Measurements from ENCODE around the gene PSMD5. TPM values are rescaled to one million over a fixed set of nuclear protein-coding genes. Genes with fewer than 3 reads are reported as not detected.

The PSMD5 gene
- total and polyA plus RNA-seq, 9 of the 15 experiments (the other 6 are each of a cell fraction or from before 2014, with no cell fraction given) = 46.4 to 148 (median 76.3) TPM

DNA sequence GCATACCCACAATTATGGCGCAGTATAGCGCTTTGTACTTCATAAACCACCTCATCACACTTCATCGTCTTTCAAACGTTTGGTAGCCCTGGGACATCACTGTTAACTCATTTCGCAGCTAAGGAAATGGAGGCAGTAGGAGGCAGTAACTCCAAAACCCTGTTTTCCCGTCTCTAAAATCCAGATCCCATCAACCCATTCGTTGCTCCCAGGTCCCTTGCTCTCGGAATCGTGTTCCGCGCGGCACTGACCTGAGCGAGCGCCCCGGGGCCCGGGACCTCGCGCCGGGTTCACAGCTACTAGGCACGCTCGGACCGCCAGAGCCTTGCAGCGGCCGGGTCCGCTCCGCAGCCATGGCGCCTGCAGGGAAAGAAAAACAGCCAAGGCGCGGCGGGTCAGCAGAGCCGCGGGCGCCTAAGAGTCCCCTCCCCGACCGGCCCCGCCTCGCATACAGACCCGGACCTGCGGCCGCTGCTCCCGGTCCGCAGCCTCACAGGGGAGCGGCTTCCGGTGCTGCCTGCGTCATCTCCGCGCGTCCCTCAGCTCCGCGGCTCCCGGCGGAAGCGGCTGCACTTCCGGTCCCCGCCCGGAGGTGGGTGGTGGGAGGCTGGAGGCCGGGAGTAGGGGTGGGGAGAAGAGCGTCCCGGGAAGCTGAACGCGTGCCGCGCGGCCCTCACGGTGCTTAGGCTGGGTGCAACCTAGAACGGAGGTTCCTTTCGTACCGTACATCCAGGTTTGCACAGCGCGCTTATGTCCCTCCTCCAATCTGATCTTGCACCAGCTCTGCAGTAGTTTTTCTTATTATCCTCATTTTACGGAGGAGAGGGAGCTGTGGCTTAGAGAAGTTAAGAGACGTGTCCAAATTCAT lies 49.6 kb downstream of the PSMD5 start, which contains the start of gene FBXW2 (continued):
- TF ChIP-seq CREB3 (tag; conservative IDR thresholded peaks at IDR 0.05; ENCODE audit: low read depth) = no peak
- TF ChIP-seq ZNF347 (CRISPR knock-in tag; IDR thresholded peaks at IDR 0.05; ENCODE audit: low read depth) = no peak
- TF ChIP-seq SRSF3 (IDR thresholded peaks at IDR 0.05; ENCODE audit: insufficient read depth, low read length) = no peak
- peak; percentile 68; the same call in 1 of the 2 replicates for TF ChIP-seq HLTF (IDR thresholded peaks at IDR 0.05)
- no peak for TF ChIP-seq STAG1 (CRISPR knock-in tag; IDR thresholded peaks at IDR 0.05; ENCODE audit: borderline replicate concordance)
- no peak; the same call in 1 of the 2 replicates for TF ChIP-seq CC2D1A (IDR thresholded peaks at IDR 0.05)
- TF ChIP-seq ZNF184 (CRISPR knock-in tag; IDR thresholded peaks at IDR 0.05) = no peak
- TF ChIP-seq ZNF277 (CRISPR knock-in tag; IDR thresholded peaks at IDR 0.05; ENCODE audit: borderline replicate concordance) = no peak
- no peak for TF ChIP-seq NCOA6 (IDR thresholded peaks at IDR 0.05)
- TF ChIP-seq, protein P1, sequence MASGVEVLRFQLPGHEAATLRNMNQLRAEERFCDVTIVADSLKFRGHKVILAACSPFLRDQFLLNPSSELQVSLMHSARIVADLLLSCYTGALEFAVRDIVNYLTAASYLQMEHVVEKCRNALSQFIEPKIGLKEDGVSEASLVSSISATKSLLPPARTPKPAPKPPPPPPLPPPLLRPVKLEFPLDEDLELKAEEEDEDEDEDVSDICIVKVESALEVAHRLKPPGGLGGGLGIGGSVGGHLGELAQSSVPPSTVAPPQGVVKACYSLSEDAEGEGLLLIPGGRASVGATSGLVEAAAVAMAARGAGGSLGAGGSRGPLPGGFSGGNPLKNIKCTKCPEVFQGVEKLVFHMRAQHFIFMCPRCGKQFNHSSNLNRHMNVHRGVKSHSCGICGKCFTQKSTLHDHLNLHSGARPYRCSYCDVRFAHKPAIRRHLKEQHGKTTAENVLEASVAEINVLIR (CRISPR knock-in tag; IDR thresholded peaks at IDR 0.05) = peak; percentile 97
- peak; percentile 19 for TF ChIP-seq POU5F1 (IDR thresholded peaks at IDR 0.05; ENCODE audit: borderline replicate concordance, low read depth, low read length, partially characterized antibody)
- TF ChIP-seq ZNF778 (CRISPR knock-in tag; IDR thresholded peaks at IDR 0.05) = no peak
- peak; percentile 92 for TF ChIP-seq LCOR (CRISPR knock-in tag; IDR thresholded peaks at IDR 0.05)
- no peak for TF ChIP-seq ZNF217 (CRISPR knock-in tag; IDR thresholded peaks at IDR 0.05)
- TF ChIP-seq ARID1B (IDR thresholded peaks at IDR 0.05) = peak; percentile 59
- peak; percentile 43 for TF ChIP-seq ASH1L (IDR thresholded peaks at IDR 0.05; ENCODE audit: borderline replicate concordance, low read depth, partially characterized antibody)
- peak in 1 of 2 experiments; percentile 88; a peak in 2 of 4 replicates for TF ChIP-seq BCLAF1 (IDR thresholded peaks at IDR 0.05; ENCODE audit: borderline replicate concordance in 1 of 2, control insufficient read depth in 1 of 2, low read depth in 2 of 2, low read length in 1 of 2)
- no peak for TF ChIP-seq SAFB (IDR thresholded peaks at IDR 0.05; ENCODE audit: borderline replicate concordance, low read depth, low read length)
- peak; percentile 97 for TF ChIP-seq PCBP1 (IDR thresholded peaks at IDR 0.05; ENCODE audit: low read depth, low read length, poor library complexity, severe bottlenecking)
